GM12875 (cell line): ENCODE data around the gene FGF18.
A peak's percentile ranks its signal among the peaks of the same experiment; 100 is the strongest.

Experiments used
- H3K4me3 ChIP-seq: one replicate; pipeline ENCODE4 v1.5.1; 2011; ENCODE audit warnings: low read depth, low read length, control low read depth
- CTCF ChIP-seq: IDR thresholded peaks from 2 replicates; pipeline ENCODE4 v1.5.1; 2011; ENCODE audit warnings: low read depth, mild to moderate bottlenecking, control low read depth, inconsistent platforms, low read length, moderate library complexity, borderline replicate concordance; ENCODE audit not compliant: insufficient read depth

Gene FGF18

GRCh38 chr5:171386861-171387344 is 32.5 kb upstream of the FGF18 start:
- no peak for TF ChIP-seq CTCF
- peak overlapping the region; percentile 64 for H3K4me3 ChIP-seq

GRCh38 chr5:171387345-171387969 is 32.0 kb upstream of the FGF18 start, which contains the start of gene NPM1:
TSS of gene NPM1 (plus strand) at chr5:171387849. CDS start at chr5:171387949, 100 bp downstream.
- TF ChIP-seq CTCF: no peak
- peak within 1 kb of the TSS; percentile 96 for H3K4me3 ChIP-seq

GRCh38 chr5:171387970-171388815 is 31.3 kb upstream of the FGF18 start:
- TF ChIP-seq CTCF: no peak
- H3K4me3 ChIP-seq: peak overlapping the region; percentile 96

GRCh38 chr5:171388816-171389168 is 30.7 kb upstream of the FGF18 start:
- H3K4me3 ChIP-seq: peak overlapping the region; percentile 96
- TF ChIP-seq CTCF: no peak

- TF ChIP-seq CTCF: no peak
- H3K4me3 ChIP-seq: peak overlapping the region; percentile 96
Measured at GRCh38 chr5:171390883-171391677, 28.4 kb upstream of the FGF18 start.

GRCh38 chr5:171391996-171392577 is 27.4 kb upstream of the FGF18 start:
- H3K4me3 ChIP-seq: no peak overlapping the region
- no peak for TF ChIP-seq CTCF
